ENCODE results near the gene APEH.
"Not testable (repeated sequence)": the region's sequence is repeated elsewhere in the genome, so short reads cannot be mapped to it uniquely, and the experiment has no call there.

The APEH gene

DNA sequence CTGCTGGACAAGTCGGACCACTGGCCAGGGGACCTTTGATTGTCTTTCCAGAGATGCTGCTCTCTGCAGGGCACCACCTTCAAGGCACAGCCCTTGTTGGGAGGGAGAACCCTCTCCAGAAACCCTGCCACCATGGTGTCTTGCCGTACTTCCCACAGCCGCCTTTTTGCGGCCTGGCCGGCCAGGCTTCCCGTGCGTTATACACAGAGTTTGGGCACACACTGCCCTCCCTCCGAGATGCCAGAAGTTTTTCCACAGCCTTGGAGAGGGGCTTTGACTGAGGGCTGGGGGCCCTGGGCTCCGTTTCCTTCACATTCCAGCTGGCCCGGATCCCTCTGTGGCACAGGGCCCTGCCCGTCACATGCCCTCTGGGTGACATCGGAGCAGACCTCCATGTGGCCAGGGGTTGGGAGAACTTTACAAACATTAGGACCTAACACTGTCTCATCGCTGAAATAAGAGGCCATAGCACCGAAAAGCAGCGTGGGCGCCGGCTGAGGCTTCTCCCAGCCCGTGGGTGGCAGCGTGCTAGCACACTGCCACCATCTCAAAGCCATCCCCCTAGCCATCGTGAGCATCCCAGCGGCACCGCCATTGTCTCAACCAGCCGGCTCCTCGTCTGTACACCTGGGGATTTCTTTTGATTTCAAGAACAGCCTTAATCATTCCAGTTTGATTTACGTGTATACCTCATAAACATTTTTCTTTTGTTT is 6.3 kb upstream of the APEH start:
- no peak for DNase-seq
- TF ChIP-seq POLR2A (IDR thresholded peaks at IDR 0.05; ENCODE audit: low read length) (peak; percentile 18), GATA1 (IDR thresholded peaks at IDR 0.05; ENCODE audit: low read depth, low read length) (no peak)

DNA sequence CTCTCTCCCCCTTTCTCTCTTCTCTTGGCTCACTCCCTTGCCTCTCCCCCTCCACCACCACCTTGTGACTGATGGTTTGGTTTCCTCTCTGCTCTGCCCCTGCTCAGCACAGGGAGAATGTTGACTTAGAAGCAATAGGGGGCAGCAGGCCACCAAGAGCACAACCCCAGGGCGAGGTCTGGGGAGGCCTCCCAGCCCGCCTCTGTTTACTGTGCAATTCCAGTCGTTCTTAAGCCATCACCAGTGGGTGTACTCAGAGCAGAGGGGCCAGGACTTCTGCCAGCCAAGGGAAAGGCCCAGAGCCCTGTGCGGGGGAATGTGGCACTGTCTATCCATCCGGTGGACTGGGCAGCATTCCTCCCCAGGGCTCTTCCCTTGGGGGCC is 5.7 kb upstream of the APEH start:
- peak; percentile 31 to 33 for DNase-seq

DNA sequence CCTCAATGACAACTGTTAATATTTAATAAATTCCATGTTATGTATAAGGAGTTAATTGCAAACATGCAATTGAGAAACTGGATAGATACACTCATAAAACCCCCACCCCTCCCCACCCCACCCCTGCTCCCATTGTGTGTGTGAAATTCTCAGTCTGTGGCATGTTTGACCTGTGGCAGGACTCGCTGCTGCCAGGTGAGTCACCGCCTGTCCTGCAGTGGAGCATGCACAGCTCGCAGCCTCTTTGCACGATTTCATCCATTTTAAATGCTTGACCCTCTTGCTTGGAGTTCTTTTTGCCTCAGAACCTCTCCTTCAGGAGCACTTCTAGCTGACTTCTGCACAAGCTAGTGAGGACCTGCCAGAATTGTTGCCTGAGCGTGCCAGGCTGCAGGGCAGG is 5.3 kb upstream of the APEH start:
- TF ChIP-seq GATA1 (IDR thresholded peaks at IDR 0.05; ENCODE audit: low read depth, low read length) (no peak), POLR2A (IDR thresholded peaks at IDR 0.05; ENCODE audit: low read length) (no peak)

More for the DNA sequence above, 5.7 kb upstream of the APEH start:
- no peak for TF ChIP-seq GATA1 (IDR thresholded peaks at IDR 0.05; ENCODE audit: low read depth, low read length)
- TF ChIP-seq POLR2A (IDR thresholded peaks at IDR 0.05; ENCODE audit: low read length), result no peak

DNA sequence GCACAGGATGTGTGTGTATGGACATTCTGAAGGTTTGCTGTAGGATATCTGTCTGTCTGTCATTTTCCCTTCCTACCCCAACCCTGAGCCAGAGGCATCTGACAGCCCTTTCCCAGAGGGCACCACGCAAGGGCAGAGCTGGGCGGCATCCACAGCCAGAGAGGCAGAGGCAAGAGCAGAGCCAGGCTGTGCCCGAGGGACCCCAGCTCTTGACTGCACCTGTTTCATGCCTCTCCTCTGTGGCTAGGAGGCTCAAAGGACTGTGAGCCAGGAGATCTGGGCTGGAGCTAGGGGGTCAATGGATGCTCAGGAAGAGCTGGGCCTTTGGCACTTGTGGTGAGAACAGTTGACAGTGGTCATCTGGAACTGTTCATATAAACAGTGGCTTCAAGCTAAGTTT is 4.8 kb upstream of the APEH start:
- TF ChIP-seq GATA1 (IDR thresholded peaks at IDR 0.05; ENCODE audit: low read depth, low read length), result no peak
- TF ChIP-seq POLR2A (IDR thresholded peaks at IDR 0.05; ENCODE audit: low read length), result no peak
- DNase-seq, result no peak

More for the DNA sequence above, 5.3 kb upstream of the APEH start:
- DNase-seq, result no peak

DNA sequence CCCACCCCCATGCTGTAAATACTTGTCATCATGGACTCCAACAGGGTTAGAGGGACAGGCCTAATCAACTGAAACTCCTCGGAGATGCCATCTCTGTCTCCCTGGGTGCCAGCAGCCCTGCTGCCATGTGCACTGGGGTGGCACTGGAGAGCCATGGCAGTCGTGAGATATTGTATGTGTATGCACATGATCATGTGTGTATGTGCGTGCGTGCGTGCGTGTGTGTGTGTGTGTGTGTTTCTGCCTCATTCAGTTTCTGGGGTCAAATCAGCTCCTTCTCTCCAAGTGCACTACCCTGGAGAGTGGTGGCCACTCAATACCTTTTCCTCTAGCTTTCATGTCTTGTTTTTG is 3.2 kb upstream of the APEH start:
- TF ChIP-seq GATA1 (IDR thresholded peaks at IDR 0.05; ENCODE audit: low read depth, low read length) (no peak), POLR2A (IDR thresholded peaks at IDR 0.05; ENCODE audit: low read length) (no peak)
- no peak for DNase-seq

DNA sequence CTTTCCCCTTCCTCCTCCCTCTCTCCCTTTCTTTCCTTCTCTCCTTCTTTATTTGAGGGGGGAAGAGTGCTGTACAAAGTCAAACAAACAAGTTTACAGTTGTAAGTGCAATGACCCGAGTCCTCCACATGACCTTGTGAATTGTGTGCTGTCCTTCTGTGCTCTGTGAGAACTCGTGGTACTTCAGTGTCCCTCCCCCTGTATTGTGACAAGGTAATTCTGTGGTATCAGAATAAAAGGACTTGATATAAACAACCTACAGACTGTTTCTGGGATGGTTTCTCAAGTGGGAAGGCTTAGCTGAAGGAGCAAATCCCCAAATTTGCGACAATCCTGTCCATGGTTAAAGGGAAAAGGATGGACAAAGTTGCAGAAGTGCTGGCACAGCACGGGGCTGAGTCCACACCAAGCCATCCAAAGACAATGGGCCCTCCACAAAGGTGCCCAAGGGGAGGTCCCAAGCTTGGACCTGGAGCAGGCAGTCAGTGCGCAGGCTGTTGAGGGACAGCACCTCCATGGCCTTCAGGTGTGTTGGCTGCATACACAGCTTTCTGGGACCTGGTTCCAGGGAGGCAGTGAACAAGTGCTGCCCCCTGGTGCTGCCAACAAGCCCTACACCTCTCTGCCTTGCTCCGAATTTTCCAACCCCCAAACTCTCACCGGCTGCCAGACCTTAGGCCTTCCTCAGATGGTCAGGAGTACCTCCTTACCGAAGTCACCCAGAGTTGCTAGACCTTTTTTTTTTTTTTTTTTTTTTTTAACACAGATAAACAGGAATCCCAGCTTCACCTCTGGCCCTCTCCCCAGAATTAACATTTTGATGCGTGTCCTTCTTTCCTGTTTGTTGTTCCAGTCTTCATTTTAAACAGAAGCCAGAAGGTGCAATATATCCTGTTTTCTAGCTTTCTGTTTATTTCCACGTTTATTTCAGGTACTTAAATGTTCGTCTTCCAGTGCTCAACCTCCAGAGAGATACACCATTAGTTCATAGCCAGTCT is 2.6 kb upstream of the APEH start:
- DNase-seq, result no peak

DNA sequence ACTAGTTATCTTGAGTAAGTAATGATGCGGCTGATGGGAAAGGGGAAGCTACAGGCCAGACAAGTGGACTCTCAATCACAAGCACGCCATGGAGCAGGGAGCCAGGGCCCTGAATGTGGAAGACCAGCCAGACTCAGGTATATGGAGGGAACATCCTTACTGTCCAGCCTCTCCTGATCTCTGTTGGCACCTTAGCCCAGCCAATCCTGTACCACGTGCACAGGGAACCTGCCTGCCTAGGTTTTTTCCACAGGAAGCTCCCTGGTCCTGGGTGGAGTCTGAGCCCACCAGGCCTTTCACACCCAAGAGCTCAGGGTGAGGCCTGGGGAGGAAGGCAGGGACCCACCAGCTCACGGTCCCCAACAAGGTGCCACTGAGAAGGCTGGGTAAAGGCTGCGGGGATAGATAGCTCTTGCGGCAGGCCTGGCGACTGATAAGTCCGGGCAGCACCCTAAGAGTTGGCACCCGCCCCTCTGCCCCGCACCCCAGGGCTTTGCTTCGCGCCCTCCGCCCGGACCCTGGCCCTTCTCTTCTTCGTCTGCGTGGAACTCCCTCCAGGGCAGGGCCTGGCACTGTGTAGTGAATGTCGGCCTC is 933 bp upstream of the APEH start:
- no peak for DNase-seq

More for the DNA sequence above, 2.6 kb upstream of the APEH start:
- TF ChIP-seq POLR2A (IDR thresholded peaks at IDR 0.05; ENCODE audit: low read length) (no peak), GATA1 (IDR thresholded peaks at IDR 0.05; ENCODE audit: low read depth, low read length) (no peak)

DNA sequence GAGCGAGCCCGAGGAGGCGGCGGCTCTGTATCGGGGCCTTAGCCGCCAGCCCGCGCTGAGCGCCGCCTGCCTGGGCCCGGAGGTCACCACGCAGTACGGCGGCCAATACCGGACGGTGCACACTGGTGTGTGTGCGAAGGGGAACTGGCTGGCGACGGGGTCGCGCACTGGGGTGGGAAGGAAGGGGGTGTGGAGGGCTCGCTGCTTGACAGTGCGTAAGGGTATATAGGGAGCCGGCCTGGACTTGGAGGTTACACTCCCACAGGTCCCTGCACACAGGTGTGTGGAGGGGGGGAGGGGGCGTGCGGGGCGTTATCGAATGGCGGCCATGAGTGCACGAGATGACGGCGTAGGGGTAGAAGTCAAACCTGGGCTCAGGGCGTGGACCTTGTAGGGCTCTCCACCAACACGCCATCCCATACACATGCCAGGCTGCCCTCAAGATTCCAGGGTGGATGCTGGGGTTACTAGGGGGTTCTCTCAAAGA is 389 bp downstream of the APEH start:
- TF ChIP-seq POLR2A (IDR thresholded peaks at IDR 0.05; ENCODE audit: low read length), result no peak
- no peak for TF ChIP-seq GATA1 (IDR thresholded peaks at IDR 0.05; ENCODE audit: low read depth, low read length)
- no peak for DNase-seq

More for the DNA sequence above, 933 bp upstream of the APEH start:
- TF ChIP-seq GATA1 (IDR thresholded peaks at IDR 0.05; ENCODE audit: low read depth, low read length) (peak; percentile 44), POLR2A (IDR thresholded peaks at IDR 0.05; ENCODE audit: low read length) (peak; percentile 58)

DNA sequence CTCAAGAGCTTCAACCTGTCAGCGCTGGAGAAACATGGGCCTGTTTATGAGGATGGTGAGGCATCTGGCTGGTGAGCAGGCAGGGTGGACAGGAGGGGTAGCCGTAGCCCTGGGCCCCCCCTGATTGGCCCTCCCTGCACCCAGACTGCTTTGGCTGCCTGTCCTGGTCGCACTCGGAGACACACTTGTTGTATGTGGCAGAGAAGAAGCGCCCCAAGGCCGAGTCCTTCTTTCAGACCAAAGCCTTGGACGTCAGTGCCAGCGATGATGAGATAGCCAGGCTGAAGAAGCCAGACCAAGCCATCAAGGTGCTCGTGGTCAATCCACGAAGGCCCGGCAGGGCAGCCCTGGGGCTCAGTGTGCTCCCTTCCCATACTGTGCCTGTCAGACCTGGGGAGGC is 1.8 kb downstream of the APEH start:
- TF ChIP-seq GATA1 (IDR thresholded peaks at IDR 0.05; ENCODE audit: low read depth, low read length), result no peak
- no peak for TF ChIP-seq POLR2A (IDR thresholded peaks at IDR 0.05; ENCODE audit: low read length)

DNA sequence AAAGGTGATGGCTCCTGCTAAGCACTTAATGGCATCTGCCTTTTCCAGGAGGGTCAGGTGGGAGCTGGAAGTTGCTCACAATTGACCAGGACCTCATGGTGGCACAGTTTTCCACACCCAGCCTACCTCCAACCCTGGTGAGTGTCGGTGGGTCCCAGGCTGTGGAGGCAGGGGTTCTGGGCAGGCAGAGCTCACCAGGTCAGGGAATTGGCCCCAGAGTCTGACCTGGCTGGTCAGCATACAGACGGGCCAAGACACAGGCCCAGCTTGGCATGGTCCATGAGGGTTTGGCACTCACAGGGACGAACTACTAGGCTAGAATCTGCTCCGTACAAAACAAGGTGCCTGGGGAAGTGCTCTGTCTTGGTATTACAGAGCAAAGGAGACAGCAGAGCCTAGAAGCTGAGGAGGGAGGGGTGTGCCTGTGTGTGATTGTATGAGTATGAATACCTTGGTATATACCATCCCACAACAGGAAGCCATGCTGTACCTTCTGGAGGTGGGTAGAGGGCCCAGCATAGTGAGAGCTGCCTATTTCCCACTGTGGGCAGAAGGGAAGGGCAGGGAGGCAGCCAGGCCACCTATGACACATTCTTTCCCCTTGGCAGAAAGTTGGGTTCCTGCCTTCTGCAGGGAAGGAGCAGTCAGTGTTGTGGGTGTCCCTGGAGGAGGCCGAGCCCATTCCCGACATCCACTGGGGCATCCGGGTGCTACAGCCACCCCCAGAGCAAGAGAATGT is 6.5 kb downstream of the APEH start:
- DNase-seq, result no peak
- no peak for TF ChIP-seq GATA1 (IDR thresholded peaks at IDR 0.05; ENCODE audit: low read depth, low read length)
- TF ChIP-seq POLR2A (IDR thresholded peaks at IDR 0.05; ENCODE audit: low read length), result no peak

More for the DNA sequence above, 1.8 kb downstream of the APEH start:
- DNase-seq, result no peak

DNA sequence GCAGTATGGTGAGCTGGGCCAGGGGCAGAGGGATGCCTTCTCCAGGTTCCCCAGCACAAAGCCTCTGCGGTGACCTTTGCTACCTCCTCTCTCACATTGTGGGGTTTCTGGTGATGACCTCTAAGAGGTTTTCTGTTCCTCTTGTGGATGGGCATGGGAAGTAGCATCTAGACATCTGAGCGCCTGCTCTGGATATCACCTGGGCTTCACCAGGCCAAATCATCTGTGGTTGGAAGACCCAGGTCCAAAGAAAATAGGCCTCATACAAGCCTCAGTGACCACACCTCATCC is 7.0 kb downstream of the APEH start:
- no peak for DNase-seq

DNA sequence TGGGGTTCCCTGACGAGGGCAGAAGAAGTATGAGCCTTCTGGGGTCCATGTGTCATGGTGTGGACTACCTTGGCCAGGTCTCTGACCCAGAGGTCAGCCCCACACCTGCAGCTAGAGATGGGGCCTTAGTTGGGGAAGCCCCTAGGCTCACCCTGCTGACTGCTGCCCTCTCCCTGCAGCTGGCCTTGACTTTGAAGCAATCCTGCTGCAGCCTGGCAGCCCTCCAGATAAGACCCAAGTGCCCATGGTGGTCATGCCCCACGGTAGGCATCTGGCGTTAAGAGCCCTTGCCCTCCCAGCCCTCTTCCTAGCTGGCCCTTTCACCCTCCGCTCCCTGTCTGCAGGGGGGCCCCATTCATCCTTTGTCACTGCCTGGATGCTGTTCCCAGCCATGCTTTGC is 7.4 kb downstream of the APEH start:
- DNase-seq, result no peak
- TF ChIP-seq GATA1 (IDR thresholded peaks at IDR 0.05; ENCODE audit: low read depth, low read length) (no peak), POLR2A (IDR thresholded peaks at IDR 0.05; ENCODE audit: low read length) (no peak)

More for the DNA sequence above, 7.0 kb downstream of the APEH start:
- no peak for TF ChIP-seq POLR2A (IDR thresholded peaks at IDR 0.05; ENCODE audit: low read length)

DNA sequence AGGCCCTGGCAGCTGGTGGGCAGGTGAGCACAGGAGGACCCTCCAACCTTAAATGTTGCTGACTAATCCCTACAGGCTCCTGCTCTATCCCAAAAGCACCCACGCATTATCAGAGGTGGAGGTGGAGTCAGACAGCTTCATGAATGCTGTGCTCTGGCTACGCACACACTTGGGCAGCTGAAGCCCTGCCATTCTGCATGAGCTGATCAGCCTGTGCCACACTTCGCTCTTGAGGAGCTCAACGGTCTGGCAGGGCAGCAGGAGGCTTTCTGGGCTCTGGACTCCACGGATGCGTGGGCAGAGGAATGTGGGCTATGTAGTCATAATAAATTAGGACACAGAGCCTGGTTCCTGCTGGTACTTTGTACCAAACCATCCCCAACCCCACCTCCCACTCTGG is 9.0 kb downstream of the APEH start:
- TF ChIP-seq GATA1 (IDR thresholded peaks at IDR 0.05; ENCODE audit: low read depth, low read length) (no peak), POLR2A (IDR thresholded peaks at IDR 0.05; ENCODE audit: low read length) (no peak)
- DNase-seq, result no peak

DNA sequence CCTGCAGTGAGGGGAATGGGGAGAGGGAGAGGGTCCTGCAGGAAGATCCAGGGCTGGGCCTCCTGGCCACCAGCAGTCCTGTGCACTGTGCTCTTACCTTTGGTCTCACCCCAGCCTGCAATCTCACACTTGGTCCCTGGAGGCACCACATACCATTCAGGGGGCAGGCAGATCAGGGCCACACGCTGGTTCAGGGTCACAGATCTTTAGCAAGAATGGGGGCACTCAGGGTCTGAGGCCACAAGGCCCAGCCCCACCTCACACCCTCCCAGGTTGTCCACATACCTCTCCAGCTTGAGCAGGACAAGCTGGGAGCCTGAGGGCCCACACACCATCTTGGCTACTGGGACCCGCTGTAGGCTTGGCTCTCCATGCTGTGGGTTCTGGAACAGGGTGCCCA is 10.3 kb downstream of the APEH start:
- not testable (repeated sequence) for DNase-seq

DNA sequence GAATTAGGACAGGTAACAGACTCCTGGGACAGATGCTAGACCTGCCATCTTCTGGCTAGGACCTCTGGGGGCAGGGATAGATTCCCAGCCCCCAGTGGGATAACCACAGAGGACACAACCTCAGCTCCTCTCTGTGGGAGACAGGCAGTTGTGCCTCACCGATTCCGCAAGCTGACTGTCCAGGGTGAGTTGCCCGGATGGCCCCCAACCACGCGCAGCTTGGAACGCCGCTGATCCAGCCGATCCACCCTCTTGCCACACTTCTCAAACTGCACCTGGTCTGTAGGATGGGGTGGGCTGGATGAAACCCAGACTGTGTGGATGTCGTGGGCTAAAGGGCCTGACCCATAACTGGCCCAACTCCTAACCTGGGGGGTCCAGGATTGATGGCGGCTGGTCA is 11.0 kb downstream of the APEH start:
- DNase-seq, result not testable (repeated sequence)

DNA sequence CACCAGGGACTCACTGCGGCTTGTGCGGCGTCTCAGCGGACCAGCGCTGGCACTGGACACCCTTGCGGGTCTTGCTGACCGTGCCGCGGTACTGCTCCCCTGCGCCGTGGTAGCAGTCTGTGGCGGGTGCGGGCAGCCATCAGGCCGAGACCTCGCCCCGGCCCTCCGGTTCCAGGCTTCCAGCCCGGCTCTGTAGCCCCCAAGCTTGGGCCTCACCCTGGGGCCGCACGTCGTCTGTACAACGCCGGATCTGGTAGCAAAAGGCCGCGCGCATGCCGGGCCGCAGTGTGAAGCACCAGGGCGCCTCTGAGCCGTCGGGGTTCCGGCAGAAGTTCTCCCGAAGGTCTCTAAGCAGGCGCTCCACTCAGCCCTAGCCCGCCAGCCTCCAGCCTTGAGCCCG is 11.7 kb downstream of the APEH start:
- DNase-seq, result not testable (repeated sequence)

Data from erythroblast (primary cell).